Epithelial cell of esophagus (primary cell): ENCODE results near the gene B9D1.
A peak's percentile ranks its signal among the peaks of the same experiment; 100 is the strongest.

ENCODE experiments used
- DNase-seq: peaks from one replicate; pipeline ENCODE4 v3.0.0; 2010; ENCODE audit warnings: low read depth
- H3K4me3 ChIP-seq: 2 replicates; pipeline ENCODE4 v1.5.1; 2011; ENCODE audit warnings: mild to moderate bottlenecking, low read length, control low read depth
- TF ChIP-seq, protein P1 (sequence below): IDR thresholded peaks from 2 replicates; pipeline ENCODE4 v1.5.1; 2011; ENCODE audit warnings: low read depth, mild to moderate bottlenecking, low read length, control low read depth, inconsistent platforms; ENCODE audit not compliant: insufficient read depth; ENCODE audit errors: missing control alignments

The B9D1 gene

DNA sequence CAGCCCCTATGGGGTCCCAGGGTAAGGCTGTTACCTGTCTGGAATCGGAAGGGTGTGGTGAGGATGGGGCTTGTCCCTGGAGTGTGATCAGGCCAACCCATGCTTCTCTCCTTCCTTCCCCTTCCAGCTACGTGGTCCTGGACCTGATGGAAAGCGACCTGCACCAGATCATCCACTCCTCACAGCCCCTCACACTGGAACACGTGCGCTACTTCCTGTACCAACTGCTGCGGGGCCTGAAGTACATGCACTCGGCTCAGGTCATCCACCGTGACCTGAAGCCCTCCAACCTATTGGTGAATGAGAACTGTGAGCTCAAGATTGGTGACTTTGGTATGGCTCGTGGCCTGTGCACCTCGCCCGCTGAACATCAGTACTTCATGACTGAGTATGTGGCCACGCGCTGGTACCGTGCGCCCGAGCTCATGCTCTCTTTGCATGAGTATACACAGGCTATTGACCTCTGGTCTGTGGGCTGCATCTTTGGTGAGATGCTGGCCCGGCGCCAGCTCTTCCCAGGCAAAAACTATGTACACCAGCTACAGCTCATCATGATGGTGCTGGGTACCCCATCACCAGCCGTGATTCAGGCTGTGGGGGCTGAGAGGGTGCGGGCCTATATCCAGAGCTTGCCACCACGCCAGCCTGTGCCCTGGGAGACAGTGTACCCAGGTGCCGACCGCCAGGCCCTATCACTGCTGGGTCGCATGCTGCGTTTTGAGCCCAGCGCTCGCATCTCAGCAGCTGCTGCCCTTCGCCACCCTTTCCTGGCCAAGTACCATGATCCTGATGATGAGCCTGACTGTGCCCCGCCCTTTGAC is 18.2 kb upstream of the B9D1 start:
- DNase-seq = no peak
- H3K4me3 ChIP-seq = no peak overlapping the region
- TF ChIP-seq, protein P1, sequence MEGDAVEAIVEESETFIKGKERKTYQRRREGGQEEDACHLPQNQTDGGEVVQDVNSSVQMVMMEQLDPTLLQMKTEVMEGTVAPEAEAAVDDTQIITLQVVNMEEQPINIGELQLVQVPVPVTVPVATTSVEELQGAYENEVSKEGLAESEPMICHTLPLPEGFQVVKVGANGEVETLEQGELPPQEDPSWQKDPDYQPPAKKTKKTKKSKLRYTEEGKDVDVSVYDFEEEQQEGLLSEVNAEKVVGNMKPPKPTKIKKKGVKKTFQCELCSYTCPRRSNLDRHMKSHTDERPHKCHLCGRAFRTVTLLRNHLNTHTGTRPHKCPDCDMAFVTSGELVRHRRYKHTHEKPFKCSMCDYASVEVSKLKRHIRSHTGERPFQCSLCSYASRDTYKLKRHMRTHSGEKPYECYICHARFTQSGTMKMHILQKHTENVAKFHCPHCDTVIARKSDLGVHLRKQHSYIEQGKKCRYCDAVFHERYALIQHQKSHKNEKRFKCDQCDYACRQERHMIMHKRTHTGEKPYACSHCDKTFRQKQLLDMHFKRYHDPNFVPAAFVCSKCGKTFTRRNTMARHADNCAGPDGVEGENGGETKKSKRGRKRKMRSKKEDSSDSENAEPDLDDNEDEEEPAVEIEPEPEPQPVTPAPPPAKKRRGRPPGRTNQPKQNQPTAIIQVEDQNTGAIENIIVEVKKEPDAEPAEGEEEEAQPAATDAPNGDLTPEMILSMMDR = no peak

DNA sequence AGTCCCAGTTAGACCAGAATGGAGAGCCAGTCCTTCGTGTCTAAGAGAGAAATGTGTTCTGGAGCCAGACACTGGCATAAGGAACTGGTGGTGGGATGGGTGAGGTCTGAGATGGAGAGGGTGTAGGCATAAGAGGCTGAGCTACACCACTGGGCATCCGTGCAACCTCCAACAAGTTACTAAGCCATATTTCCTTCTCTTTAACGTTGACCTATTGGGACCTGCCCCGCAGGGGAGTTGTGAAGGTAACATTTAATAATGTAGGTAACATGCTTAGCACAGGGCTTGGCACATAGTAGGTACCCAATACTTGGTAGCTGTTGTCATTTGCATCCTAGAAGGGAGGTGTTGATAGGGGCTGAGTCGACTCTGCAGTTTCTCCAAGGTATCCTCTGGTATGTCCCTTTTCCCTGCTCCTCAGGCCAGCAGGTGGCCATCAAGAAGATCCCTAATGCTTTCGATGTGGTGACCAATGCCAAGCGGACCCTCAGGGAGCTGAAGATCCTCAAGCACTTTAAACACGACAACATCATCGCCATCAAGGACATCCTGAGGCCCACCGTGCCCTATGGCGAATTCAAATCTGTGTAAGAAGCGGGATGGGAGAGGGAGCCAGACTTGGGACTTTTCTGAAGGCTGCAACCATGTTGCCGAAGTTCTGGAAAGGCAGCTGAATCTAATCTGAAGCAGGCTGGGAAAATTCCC is 17.0 kb upstream of the B9D1 start:
- TF ChIP-seq, protein P1 = no peak
- H3K4me3 ChIP-seq = peak overlapping the region; percentile 89
- no peak for DNase-seq

DNA sequence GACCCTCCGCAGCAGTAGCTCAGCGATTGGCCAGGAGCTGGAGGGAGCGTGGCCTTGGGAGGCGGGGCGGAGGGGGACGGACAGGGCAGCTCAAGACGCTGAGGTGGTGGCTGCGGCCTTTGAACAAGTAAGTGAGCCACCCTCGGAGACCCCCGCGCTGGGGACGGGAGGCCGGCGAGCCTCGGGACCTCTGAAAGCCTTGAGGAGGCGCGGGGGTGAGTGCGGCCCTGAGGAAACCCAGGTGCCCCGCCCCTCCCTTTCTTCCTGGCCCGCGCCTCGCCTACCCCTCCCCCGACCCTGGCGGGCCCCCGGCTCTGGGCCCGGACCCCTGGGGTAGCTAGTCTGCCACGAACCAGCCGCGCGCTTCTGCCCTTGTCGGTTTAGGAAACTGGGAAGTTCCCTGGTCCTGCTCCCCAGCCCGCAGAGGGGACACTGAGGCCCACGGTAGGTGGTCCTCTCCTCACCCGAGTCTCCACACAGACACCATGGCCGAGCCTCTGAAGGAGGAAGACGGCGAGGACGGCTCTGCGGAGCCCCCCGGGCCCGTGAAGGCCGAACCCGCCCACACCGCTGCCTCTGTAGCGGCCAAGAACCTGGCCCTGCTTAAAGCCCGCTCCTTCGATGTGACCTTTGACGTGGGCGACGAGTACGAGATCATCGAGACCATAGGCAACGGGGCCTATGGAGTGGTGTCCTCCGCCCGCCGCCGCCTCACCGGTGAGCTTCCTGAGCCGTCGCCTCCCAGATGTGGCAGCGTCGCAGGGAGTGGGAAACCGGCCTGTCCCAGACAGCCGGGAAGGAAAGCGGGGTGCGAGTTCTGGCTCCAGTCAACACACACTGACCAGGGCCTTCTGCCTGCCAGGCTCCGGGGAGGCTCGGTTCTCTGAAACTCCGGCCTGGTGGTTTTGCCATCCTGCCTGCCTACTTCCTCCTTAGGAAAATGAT is 16.2 kb upstream of the B9D1 start, which contains the start of gene MAPK7:
TSS of gene MAPK7 (plus strand) at position 83 of the 945 bp plus-strand sequence. CDS start at position 486, 403 bp downstream.
- H3K4me3 ChIP-seq = peak within 1 kb of the TSS; percentile 89
- TF ChIP-seq, protein P1 = no peak
- no peak for DNase-seq

DNA sequence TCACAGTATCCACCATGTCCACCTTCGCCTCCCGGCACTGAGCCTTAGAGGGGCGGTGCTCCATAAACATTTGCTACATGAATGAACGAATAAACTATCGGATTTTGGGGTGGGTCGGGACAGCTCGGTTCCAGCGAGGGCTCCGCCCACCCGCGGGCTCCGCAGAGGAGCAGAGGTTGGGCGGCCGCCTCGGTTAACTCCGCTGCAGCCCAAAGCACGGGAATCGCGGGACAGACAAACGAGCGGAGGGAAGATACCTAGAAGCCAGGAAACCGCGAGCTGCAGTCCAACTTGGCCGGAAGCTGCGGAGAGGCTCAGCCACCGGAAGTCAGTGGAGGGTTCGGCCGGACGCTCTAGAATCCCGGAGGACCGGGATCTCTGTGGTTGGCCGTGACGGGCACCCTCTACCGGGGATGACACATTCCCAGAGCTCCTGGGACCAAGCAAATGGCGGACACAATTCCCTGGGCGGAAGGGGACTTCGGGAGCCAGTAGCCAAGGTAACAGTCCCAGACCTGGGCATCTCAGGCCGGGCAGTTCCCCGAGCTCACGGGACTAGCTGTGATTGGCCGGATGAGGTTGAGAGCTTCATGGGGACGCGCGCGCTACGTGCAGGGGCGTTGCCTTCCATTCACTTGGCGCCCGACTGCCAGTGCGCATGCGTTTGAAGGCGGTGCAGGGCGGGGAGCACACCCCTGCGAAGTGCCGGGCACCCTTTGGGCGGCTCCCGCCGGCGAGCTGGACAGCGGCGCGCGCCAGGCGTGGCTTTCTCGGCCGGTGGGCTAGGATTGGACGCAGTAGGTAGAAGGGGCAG is 15.3 kb upstream of the B9D1 start:
- TF ChIP-seq, protein P1 = no peak

DNA sequence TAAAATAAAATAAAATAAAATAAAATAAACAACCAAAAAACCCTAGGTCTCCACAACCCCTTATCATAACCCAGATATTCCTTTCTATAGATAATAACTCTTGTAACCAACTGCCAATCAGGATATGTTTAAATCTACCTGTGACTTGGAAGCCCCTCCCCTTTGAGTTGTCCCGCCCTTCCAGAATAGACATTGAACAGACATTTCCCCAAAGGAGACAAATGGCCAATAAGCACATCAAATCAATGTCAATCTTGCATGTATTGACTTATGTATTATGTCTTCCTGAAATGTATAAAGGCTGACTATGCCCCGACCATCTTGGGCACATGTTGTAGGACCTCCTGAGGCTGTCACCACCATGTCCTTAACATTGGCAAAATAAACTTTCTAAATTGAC is 14.3 kb upstream of the B9D1 start:
- TF ChIP-seq, protein P1 = no peak
- H3K4me3 ChIP-seq = peak overlapping the region; percentile 89
- DNase-seq = peak; percentile 65

More for the DNA sequence above, 15.3 kb upstream of the B9D1 start:
- H3K4me3 ChIP-seq = peak overlapping the region; percentile 89
- peak; percentile 99 for DNase-seq

DNA sequence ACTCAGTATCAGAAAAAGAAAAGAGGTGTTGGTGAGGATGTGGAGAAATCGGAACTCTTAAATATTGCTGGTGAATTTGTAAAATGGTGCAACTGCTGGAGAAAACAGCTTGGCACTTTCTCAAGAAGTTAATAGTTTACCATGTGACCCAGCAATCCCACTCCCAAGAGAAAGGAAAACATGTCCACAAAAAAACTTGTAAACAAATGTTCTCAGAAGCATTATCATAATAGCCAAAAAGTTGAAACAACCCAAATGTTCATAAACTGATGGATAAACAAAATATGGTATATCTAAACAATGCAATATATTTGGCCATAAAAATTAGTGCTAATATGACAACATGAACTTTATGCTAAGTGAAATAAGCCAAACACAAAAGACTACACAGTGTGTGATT is 13.2 kb upstream of the B9D1 start:
- H3K4me3 ChIP-seq = no peak overlapping the region
- no peak for DNase-seq
- TF ChIP-seq, protein P1 = no peak
